IMR-90 (cell line): ENCODE measurements around the gene SLC27A4. TPM values are rescaled to one million over a fixed set of nuclear protein-coding genes. Genes with fewer than 3 reads are reported as not detected.

Experiments used
- ATAC-seq: fragments of 200-7000 bp; cut with Tn5 transposase; 2 replicates; pipeline ENCODE4 v1.9.1; 2020; ENCODE audit warnings: low read depth, mild to moderate bottlenecking, moderate library complexity
- BruUV-seq: library from RNA; stranded (reverse); fragments of 400-500 nt; replicated peaks from 2 replicates; lab custom pipeline; 2021; lab: Mats Ljungman, UMichigan
- CTCF ChIA-PET: fragments of 300-600 bp; formaldehyde crosslinking; extraction: SDS; loops from one replicate; lab custom pipeline; 2021; ENCODE audit warnings: antibody characterized with exemption; lab: Yijun Ruan, JAX
- POLR2A ChIA-PET: fragments of 300-600 bp; sonication (Branson Sonifier 250); formaldehyde crosslinking; loops from one replicate; lab custom pipeline; 2022; ENCODE audit warnings: antibody characterized with exemption; ENCODE audit not compliant: unreplicated experiment; lab: Charles Lee
- DNase-seq: peaks from one replicate; pipeline ENCODE4 v3.0.0; 2013
- H2AFZ ChIP-seq: replicated peaks from 2 replicates; pipeline ENCODE3; 2013; ENCODE audit warnings: low read length, mild to moderate bottlenecking; ENCODE audit not compliant: poor library complexity
- H2AK5ac ChIP-seq: 2 replicates; pipeline ENCODE4 v1.6.1; 2013; ENCODE audit warnings: low read depth, low read length, inconsistent platforms
- H2AK9ac ChIP-seq: replicated peaks from 2 replicates; pipeline ENCODE3; 2013; ENCODE audit warnings: mild to moderate bottlenecking, low read depth, low read length, moderate library complexity; ENCODE audit not compliant: poor library complexity
- H2BK120ac ChIP-seq: 2 replicates; pipeline ENCODE4 v1.6.1; 2013; ENCODE audit warnings: low read depth, low read length, inconsistent platforms
- H2BK15ac ChIP-seq: 3 replicates; pipeline ENCODE4 v1.6.1; 2013; ENCODE audit warnings: low read depth, low read length, inconsistent platforms
- H2BK20ac ChIP-seq: 2 replicates; pipeline ENCODE4 v1.6.1; 2013; ENCODE audit warnings: low read depth, mild to moderate bottlenecking, inconsistent platforms, low read length, moderate library complexity
- H2BK5ac ChIP-seq: 2 replicates; pipeline ENCODE4 v1.6.1; 2013; ENCODE audit warnings: mild to moderate bottlenecking, low read depth, low read length, inconsistent platforms; ENCODE audit not compliant: poor library complexity, severe bottlenecking
- H3K14ac ChIP-seq: replicated peaks from 2 replicates; pipeline ENCODE4 v1.6.1; 2013; ENCODE audit warnings: low read depth, low read length, inconsistent platforms
- H3K18ac ChIP-seq: 2 replicates; pipeline ENCODE4 v1.6.1; 2013; ENCODE audit warnings: low read depth, low read length, control low read depth
- H3K23ac ChIP-seq: 2 replicates; pipeline ENCODE4 v1.6.1; 2013; ENCODE audit warnings: low read depth, low read length, inconsistent platforms
- H3K27ac ChIP-seq: 2 replicates; pipeline ENCODE4 v1.5.1; 2013; ENCODE audit warnings: mild to moderate bottlenecking, control low read depth, low read length; ENCODE audit not compliant: insufficient read depth
- H3K27me3 ChIP-seq: 2 replicates; pipeline ENCODE4 v1.6.1; 2013; ENCODE audit warnings: low read length; ENCODE audit not compliant: control insufficient read depth, insufficient read depth
- H3K36me3 ChIP-seq: 2 replicates; pipeline ENCODE4 v1.6.1; 2013; ENCODE audit warnings: low read length, mixed read lengths; ENCODE audit not compliant: control insufficient read depth, insufficient read depth
- H3K4ac ChIP-seq: 2 replicates; pipeline ENCODE4 v1.6.1; 2013; ENCODE audit warnings: low read depth, low read length, inconsistent platforms
- H3K4me1 ChIP-seq: 2 replicates; pipeline ENCODE4 v1.6.1; 2013; ENCODE audit warnings: low read length, mixed read lengths; ENCODE audit not compliant: control insufficient read depth, insufficient read depth
- H3K4me2 ChIP-seq: 2 replicates; pipeline ENCODE4 v1.6.1; 2013; ENCODE audit warnings: low read depth, mild to moderate bottlenecking, control low read depth, low read length, moderate library complexity
- H3K4me3 ChIP-seq: 2 replicates; pipeline ENCODE4 v1.5.1; 2013; ENCODE audit warnings: low read depth, mild to moderate bottlenecking, control low read depth, low read length, moderate library complexity; ENCODE audit not compliant: insufficient read depth
- H3K56ac ChIP-seq: 2 replicates; pipeline ENCODE4 v1.6.1; 2013; ENCODE audit warnings: low read length, inconsistent platforms; ENCODE audit not compliant: insufficient read depth; ENCODE audit errors: extremely low read depth
- H3K79me1 ChIP-seq, 2 experiments: 2 replicates each; pipeline ENCODE4 v1.6.1; 2013; ENCODE audit warnings: low read length in 2 of 2, inconsistent platforms in 1 of 2, low read depth in 1 of 2
- H3K9ac ChIP-seq: 2 replicates; pipeline ENCODE4 v1.6.1; 2013; ENCODE audit warnings: low read depth, low read length, control low read depth
- H3K9me1 ChIP-seq: 2 replicates; pipeline ENCODE4 v1.6.1; 2013; ENCODE audit warnings: low read length, inconsistent platforms; ENCODE audit not compliant: insufficient read depth
- H3K9me3 ChIP-seq: 2 replicates; pipeline ENCODE4 v1.6.1; 2013; ENCODE audit warnings: low read length; ENCODE audit not compliant: control insufficient read depth, insufficient read depth
- H4K20me1 ChIP-seq: 2 replicates; pipeline ENCODE4 v1.6.1; 2013; ENCODE audit warnings: low read length, inconsistent platforms; ENCODE audit not compliant: insufficient read depth
- H4K5ac ChIP-seq: 2 replicates; pipeline ENCODE4 v1.6.1; 2013; ENCODE audit warnings: mild to moderate bottlenecking, low read depth, low read length, control low read depth
- H4K8ac ChIP-seq, 2 experiments: 2 replicates each; pipeline ENCODE4 v1.6.1; 2013; ENCODE audit warnings: low read depth in 2 of 2, low read length in 2 of 2, control low read depth in 1 of 2, inconsistent platforms in 1 of 2
- H4K91ac ChIP-seq: 2 replicates; pipeline ENCODE4 v1.6.1; 2013; ENCODE audit warnings: low read depth, low read length, inconsistent platforms; ENCODE audit not compliant: insufficient read depth
- BHLHE40 ChIP-seq: fragments of 150-350 bp; IDR thresholded peaks from 2 replicates; pipeline ENCODE4 v1.6.1; 2016; ENCODE audit warnings: mild to moderate bottlenecking, low read depth, low read length
- CEBPB ChIP-seq: IDR thresholded peaks from 2 replicates; pipeline ENCODE4 v1.6.1; 2012; ENCODE audit warnings: low read depth, low read length, improper control_type of control experiment
- CHD1 ChIP-seq: IDR thresholded peaks from 2 replicates; pipeline ENCODE4 v1.6.1; 2012; ENCODE audit warnings: low read depth, low read length, improper control_type of control experiment
- CTCF ChIP-seq: conservative IDR thresholded peaks from 2 replicates; pipeline ENCODE4 v1.5.1; 2012; ENCODE audit warnings: mild to moderate bottlenecking, low read depth, low read length, improper control_type of control experiment
- ELK1 ChIP-seq: fragments of 150-350 bp; IDR thresholded peaks from 2 replicates; pipeline ENCODE4 v1.6.1; 2016; ENCODE audit warnings: low read depth, mild to moderate bottlenecking, low read length, moderate library complexity, borderline replicate concordance
- FOS ChIP-seq: fragments of 150-350 bp; IDR thresholded peaks from 2 replicates; pipeline ENCODE4 v1.6.1; 2016; ENCODE audit warnings: low read depth, low read length
- MAFK ChIP-seq: IDR thresholded peaks from 2 replicates; pipeline ENCODE4 v1.6.1; 2012; ENCODE audit warnings: low read depth, low read length, improper control_type of control experiment
- MAZ ChIP-seq: IDR thresholded peaks from 2 replicates; pipeline ENCODE4 v1.6.1; 2012; ENCODE audit warnings: low read depth, mild to moderate bottlenecking, low read length, improper control_type of control experiment, moderate library complexity, borderline replicate concordance
- MXI1 ChIP-seq: IDR thresholded peaks from 2 replicates; pipeline ENCODE4 v1.6.1; 2012; ENCODE audit warnings: low read depth, mild to moderate bottlenecking, low read length, moderate library complexity, borderline replicate concordance
- NFE2L2 ChIP-seq: fragments of 150-350 bp; IDR thresholded peaks from 2 replicates; pipeline ENCODE4 v1.6.1; 2016; ENCODE audit warnings: low read depth, mild to moderate bottlenecking, low read length
- POLR2A ChIP-seq: IDR thresholded peaks from 2 replicates; pipeline ENCODE4 v1.6.1; 2012; ENCODE audit warnings: mild to moderate bottlenecking, low read depth, low read length
- RAD21 ChIP-seq: IDR thresholded peaks from 2 replicates; pipeline ENCODE4 v1.6.1; 2012; ENCODE audit warnings: low read length, improper control_type of control experiment
- RCOR1 ChIP-seq: IDR thresholded peaks from 2 replicates; pipeline ENCODE4 v1.6.1; 2012; ENCODE audit warnings: mild to moderate bottlenecking, low read length, improper control_type of control experiment; ENCODE audit not compliant: insufficient replicate concordance
- RFX5 ChIP-seq: IDR thresholded peaks from 2 replicates; pipeline ENCODE4 v1.8.0; 2012; ENCODE audit warnings: low read depth, mild to moderate bottlenecking, low read length, moderate library complexity
- SMC3 ChIP-seq: fragments of 150-350 bp; IDR thresholded peaks from 2 replicates; pipeline ENCODE4 v1.6.1; 2016; ENCODE audit warnings: low read depth, mild to moderate bottlenecking, antibody characterized with exemption, low read length, moderate library complexity
- USF2 ChIP-seq: fragments of 150-350 bp; IDR thresholded peaks from 2 replicates; pipeline ENCODE4 v1.6.1; 2017; ENCODE audit warnings: mild to moderate bottlenecking, antibody characterized with exemption, low read length, low read depth
- WGBS, 2 experiments: methylation state at CpG; one replicate each; pipeline versions ENCODE4 v1.1.5 to v1.1.7; 2013; ENCODE audit warnings: missing lambda C conversion rate in 2 of 2; ENCODE audit not compliant: insufficient read length in 1 of 2; ENCODE audit errors: extremely low coverage in 2 of 2; 5-methylcytosine and 5-hydroxymethylcytosine counted together
- dilution Hi-C: fragments of 300-500 bp; cut with HindIII; formaldehyde crosslinking; loops from one replicate; pipeline ENCODE4 v1.14.3; 2018; ENCODE audit warnings: low sequenced_read_pairs; ENCODE audit not compliant: unreplicated experiment
- in situ Hi-C: fragments of 300-500 bp; cut with MboI; formaldehyde crosslinking; loops from 3 replicates; pipeline ENCODE4 v1.14.3; 2019; ENCODE audit warnings: low sequenced_read_pairs, inconsistent platforms, mixed read lengths
- intact Hi-C: fragments of 100-400 bp; cut with micrococcal nuclease; formaldehyde crosslinking; loops from 2 replicates; pipeline ENCODE4 v1.10.0; 2022
- polyA plus RNA-seq, 3 experiments: library from polyadenylated mRNA; depleted of rRNA; stranded (reverse); fragments of >200 nt; gene quantifications; 2 replicates each; pipeline ENCODE4 v1.2.3, GENCODE V29; 2012; ENCODE audit warnings: low replicate concordance in 1 of 3
- total RNA-seq: library from RNA; depleted of rRNA; stranded (reverse); fragments of >200 nt; gene quantifications from 2 replicates; pipeline ENCODE4 v1.2.3, GENCODE V29; 2012

Gene SLC27A4
- total and polyA plus RNA-seq, 2 of the 4 experiments (the other 2 are of a cell fraction), result 9.7 to 13.7 TPM

GRCh38 chr9:128383007-128383753 lies 42.9 kb downstream of the SLC27A4 start:
- BruUV-seq, result no TSS peak
- Histone ChIP-seq H3K36me3 (peaks cover 37% of the 10 kb centered on the region), H2AFZ (no peak overlapping the region), H2BK120ac (no peak overlapping the region), H3K56ac (no peak overlapping the region), H3K4me2 (no peak overlapping the region), H3K4ac (no peak overlapping the region), H3K27me3 (no peaks in the 10 kb centered on the region), H3K9me3 (no peaks in the 10 kb centered on the region), H4K8ac (no peak overlapping the region), H2AK9ac (no peak overlapping the region), H3K18ac (no peak overlapping the region), H3K14ac (no peak overlapping the region), H3K4me1 (no peaks in the 10 kb centered on the region), H3K4me3 (no peak overlapping the region), H2AK5ac (no peak overlapping the region), H2BK5ac (no peak overlapping the region), H3K23ac (no peak overlapping the region), H3K79me1 (peaks cover 10 to 55% of the 10 kb centered on the region in 2 experiments), H4K5ac (no peak overlapping the region), H2BK20ac (no peak overlapping the region), H3K27ac (no peak overlapping the region), H2BK15ac (no peak overlapping the region), H3K9me1 (peaks cover 7% of the 10 kb centered on the region; the same call in 1 of the 2 replicates), H4K91ac (no peak overlapping the region), H4K20me1 (peaks cover 11% of the 10 kb centered on the region; the same call in 1 of the 2 replicates), H3K9ac (no peak overlapping the region)
- ChIA-PET POLR2A (no interaction called here), CTCF (no interaction called here)
- TF ChIP-seq SMC3 (no peak), ELK1 (no peak), RAD21 (no peak), MAZ (no peak), BHLHE40 (no peak), RCOR1 (no peak), NFE2L2 (no peak), CEBPB (no peak), MXI1 (no peak), FOS (no peak), POLR2A (no peak), USF2 (no peak), CTCF (no peak), RFX5 (no peak), MAFK (no peak), CHD1 (no peak)
- in situ Hi-C loops (no loop called here), dilution Hi-C loops (no loop called here), intact Hi-C loops (no loop called here)
- WGBS, 2 experiments, result 50% methylated on average over 2 of the region's 9 CpGs; no CpG with 5 or more reads in 1 of the 2 experiments
- DNase-seq (no peak), ATAC-seq (no peak)
